ENCODE measurements around the gene GAPDHS. TPM values are rescaled to one million over a fixed set of nuclear protein-coding genes. Genes with fewer than 3 reads are reported as not detected.
A peak's percentile ranks its signal among the peaks of the same experiment; 100 is the strongest.

GAPDHS gene
- total and polyA plus RNA-seq, 2 donors (not counting 1 experiment from before 2014, with no cell fraction given): not detected

- Mint-ChIP-seq H3K4me3 (peak overlapping the region; percentile 49), H3K4me1 (peaks cover 28% of the 10 kb centered on the region), H3K27me3 (peaks cover 3% of the 10 kb centered on the region), H3K9me3 (ENCODE audit: insufficient read depth) (no peaks in the 10 kb centered on the region), H3K27ac (no peak overlapping the region)
- no peaks in the 10 kb centered on the region for H3K27me3 ChIP-seq (replicated peaks in 1 of 4; ENCODE audit: control extremely low read depth in 1 of 4, control insufficient read depth in 3 of 4, insufficient read depth in 4 of 4, low read length in 3 of 4)
- CTCF ChIA-PET: interaction anchor here (0.7 to 2.0 kb wide), 16 partner anchors 9 to 202 kb away, joined by 3 to 10 read pairs (median 3); partner anchors contain the start of gene FFAR1
- no peak overlapping the region for H3K9ac ChIP-seq (ENCODE audit: low read length)
- H2AFZ ChIP-seq (ENCODE audit: insufficient read depth, low read depth, low read length, poor library complexity, severe bottlenecking): no peak overlapping the region
- WGBS (ENCODE audit: insufficient coverage): 32% methylated on average over 6 of the region's 6 CpGs
- DNase-seq: peak; percentile 82
- H3K9me3 ChIP-seq (ENCODE audit: control extremely low read depth in 1 of 3, control insufficient read depth in 2 of 3, insufficient read depth in 1 of 3, low read length in 2 of 3): no peaks in the 10 kb centered on the region
- no peak overlapping the region for H3K4me2 ChIP-seq (replicated peaks; ENCODE audit: low read depth, low read length, poor library complexity, severe bottlenecking)
- no peak overlapping the region for H3K27ac ChIP-seq (ENCODE audit: low read length in 2 of 2)
- POLR2A ChIA-PET: no interaction called here
- intact Hi-C loops (cut with micrococcal nuclease): loop anchor here (1.0 to 5.0 kb wide), 2 partner anchors 153 to 168 kb away; partner anchors contain the start of gene ZBTB32
- H4K20me1 ChIP-seq (ENCODE audit: control insufficient read depth, insufficient read depth, low read length, poor library complexity, severe bottlenecking): no peaks in the 10 kb centered on the region
- peak; percentile 76 for TF ChIP-seq CTCF (IDR thresholded peaks at IDR 0.05)
- TF ChIP-seq EZH2 (IDR thresholded peaks at IDR 0.05; ENCODE audit: borderline replicate concordance, insufficient read depth, low read depth, low read length, poor library complexity, severe bottlenecking): no peak
- no peak overlapping the region for H3K4me3 ChIP-seq (ENCODE audit: control extremely low read depth in 1 of 5, extremely low read depth in 1 of 5, insufficient read depth in 1 of 5, low read depth in 2 of 5, low read length in 4 of 5)
- no peak for ATAC-seq (ENCODE audit: low read depth)
- H3K36me3 ChIP-seq (replicated peaks in 1 of 2; ENCODE audit: control extremely low read depth in 1 of 2, control insufficient read depth in 1 of 2, extremely low read depth in 1 of 2, insufficient read depth in 2 of 2, low read length in 1 of 2): peaks cover 0 to 11% of the 10 kb centered on the region in 2 experiments
- H3K79me2 ChIP-seq (ENCODE audit: control insufficient read depth, insufficient read depth, low read length): peaks cover 28% of the 10 kb centered on the region
- peaks cover 16 to 25% of the 10 kb centered on the region in 2 donors for H3K4me1 ChIP-seq (ENCODE audit: control insufficient read depth in 2 of 2, insufficient read depth in 2 of 2, low read length in 2 of 2)
These were observed 16.0 kb downstream of the GAPDHS start for GRCh38 chr19:35549174-35549788.

- peaks cover 28% of the 10 kb centered on the region for H3K79me2 ChIP-seq (ENCODE audit: control insufficient read depth, insufficient read depth, low read length)
- H3K27me3 ChIP-seq (replicated peaks in 1 of 4; ENCODE audit: control extremely low read depth in 1 of 4, control insufficient read depth in 3 of 4, insufficient read depth in 4 of 4, low read length in 3 of 4): no peaks in the 10 kb centered on the region
- H3K4me3 ChIP-seq (ENCODE audit: control extremely low read depth in 1 of 5, extremely low read depth in 1 of 5, insufficient read depth in 1 of 5, low read depth in 2 of 5, low read length in 4 of 5): no peak overlapping the region
- TF ChIP-seq EZH2 (IDR thresholded peaks at IDR 0.05; ENCODE audit: borderline replicate concordance, insufficient read depth, low read depth, low read length, poor library complexity, severe bottlenecking) (no peak), CTCF (IDR thresholded peaks at IDR 0.05) (no peak)
- ATAC-seq (ENCODE audit: low read depth) (no peak), DNase-seq (no peak)
- no peaks in the 10 kb centered on the region for H3K9me3 Mint-ChIP-seq (ENCODE audit: insufficient read depth)
- peaks cover 0 to 11% of the 10 kb centered on the region in 2 experiments for H3K36me3 ChIP-seq (replicated peaks in 1 of 2; ENCODE audit: control extremely low read depth in 1 of 2, control insufficient read depth in 1 of 2, extremely low read depth in 1 of 2, insufficient read depth in 2 of 2, low read length in 1 of 2)
- H3K27ac Mint-ChIP-seq: no peak overlapping the region
- H3K4me3 Mint-ChIP-seq: no peak overlapping the region
- no peaks in the 10 kb centered on the region for H3K9me3 ChIP-seq (ENCODE audit: control extremely low read depth in 1 of 3, control insufficient read depth in 2 of 3, insufficient read depth in 1 of 3, low read length in 2 of 3)
- ChIA-PET POLR2A (no interaction called here), CTCF (interaction anchor here (0.7 to 1.6 kb wide), 6 partner anchors 9 to 94 kb away, joined by 3 to 4 read pairs (median 3); no protein-coding TSS in a partner anchor)
- no peak overlapping the region for H2AFZ ChIP-seq (ENCODE audit: insufficient read depth, low read depth, low read length, poor library complexity, severe bottlenecking)
- no peak overlapping the region for H3K27ac ChIP-seq (ENCODE audit: low read length in 2 of 2)
- H3K27me3 Mint-ChIP-seq: peaks cover 3% of the 10 kb centered on the region
- H3K4me2 ChIP-seq (replicated peaks; ENCODE audit: low read depth, low read length, poor library complexity, severe bottlenecking): no peak overlapping the region
- peaks cover 11 to 17% of the 10 kb centered on the region in 2 donors for H3K4me1 ChIP-seq (ENCODE audit: control insufficient read depth in 2 of 2, insufficient read depth in 2 of 2, low read length in 2 of 2)
- intact Hi-C loops (cut with micrococcal nuclease): loop anchor here (1.0 to 5.0 kb wide), 2 partner anchors 152 to 167 kb away; partner anchors contain the start of gene ZBTB32
- peaks cover 21% of the 10 kb centered on the region for H3K4me1 Mint-ChIP-seq
- WGBS (ENCODE audit: insufficient coverage): 96% methylated on average over 15 of the region's 15 CpGs
- H4K20me1 ChIP-seq (ENCODE audit: control insufficient read depth, insufficient read depth, low read length, poor library complexity, severe bottlenecking): no peaks in the 10 kb centered on the region
- no peak overlapping the region for H3K9ac ChIP-seq (ENCODE audit: low read length)
These were observed 16.7 kb downstream of the GAPDHS start for GRCh38 chr19:35549879-35550523.

Measured in B cell (primary cell).